Endothelial cell of umbilical vein (primary cell): ENCODE data around the gene ELANE. TPM values are rescaled to one million over a fixed set of nuclear protein-coding genes. Genes with fewer than 3 reads are reported as not detected.

Experiments used
- BruUV-seq: library from RNA; stranded (reverse); fragments of 400-500 nt; replicated peaks from 2 replicates; lab custom pipeline; 2021; lab: Mats Ljungman, UMichigan
- CTCF ChIA-PET: fragments of 300-600, 350-600 bp; sonication (Branson Sonifier 250); formaldehyde crosslinking; loops from one replicate; lab custom pipeline; 2021; ENCODE audit warnings: antibody characterized with exemption, inconsistent platforms; lab: Charles Lee
- POLR2A ChIA-PET: fragments of 300-600, 350-600 bp; sonication (Branson Sonifier 250); formaldehyde crosslinking; loops from one replicate; lab custom pipeline; 2021; ENCODE audit warnings: antibody characterized with exemption, inconsistent platforms; lab: Charles Lee
- DNase-seq: peaks from one replicate; pipeline ENCODE4 v3.0.0-alpha.2; 2011; ENCODE audit warnings: low read depth, low spot score
- FAIRE-seq: peaks from 2 replicates; lab custom pipeline; 2011; peaks lifted over from hg19 to GRCh38; lab: Jason Lieb, UNC
- H2AFZ ChIP-seq: 2 replicates; pipeline ENCODE4 v1.6.0; 2012; ENCODE audit warnings: low read depth, low read length, control low read depth, inconsistent platforms
- H3K27ac ChIP-seq: 2 replicates; pipeline ENCODE4 v1.5.1; 2011; ENCODE audit warnings: low read depth, mild to moderate bottlenecking, control low read depth, low read length, moderate library complexity; ENCODE audit not compliant: insufficient read depth
- H3K27me3 ChIP-seq, 2 experiments: 2 replicates each; pipeline versions ENCODE4 v1.6.0 to v1.6.1; 2011; ENCODE audit warnings: low read length in 2 of 2, mixed read lengths in 1 of 2; ENCODE audit not compliant: control insufficient read depth in 2 of 2, insufficient read depth in 2 of 2
- H3K36me3 ChIP-seq, 2 experiments: 2 replicates in 1 of 2; 3 replicates in 1 of 2; pipeline ENCODE4 v1.5.1; 2011; ENCODE audit warnings: low read length in 2 of 2, mild to moderate bottlenecking in 1 of 2, moderate library complexity in 1 of 2; ENCODE audit not compliant: control insufficient read depth in 2 of 2, insufficient read depth in 2 of 2; ENCODE audit errors: extremely low read depth in 1 of 2
- H3K4me1 ChIP-seq: 3 replicates; pipeline ENCODE4 v1.5.1; 2011; ENCODE audit warnings: mild to moderate bottlenecking, low read length; ENCODE audit not compliant: control insufficient read depth, insufficient read depth; ENCODE audit errors: extremely low read depth
- H3K4me2 ChIP-seq: 2 replicates; pipeline ENCODE4 v1.6.1; 2011; ENCODE audit warnings: low read length, control low read depth, mixed read lengths; ENCODE audit not compliant: insufficient read depth
- H3K4me3 ChIP-seq, 3 experiments: fragments of 200-600 bp in 1 of 3; sonication (generic), shearing (Covaris generic) in 1 of 3; replicated peaks in 1 of 3; 2 replicates each; pipeline ENCODE4 v1.5.1; 2011 to 2016; ENCODE audit warnings: control low read depth in 3 of 3, low read length in 3 of 3, mild to moderate bottlenecking in 2 of 3, inconsistent platforms in 1 of 3, low read depth in 1 of 3, moderate library complexity in 1 of 3; ENCODE audit not compliant: insufficient read depth in 1 of 3
- H3K79me2 ChIP-seq: 2 replicates; pipeline ENCODE4 v1.6.0; 2012; ENCODE audit warnings: low read length, inconsistent platforms; ENCODE audit not compliant: control insufficient read depth, insufficient read depth
- H3K9ac ChIP-seq: replicated peaks from 2 replicates; pipeline ENCODE3; 2011; ENCODE audit warnings: low read length, control low read depth; ENCODE audit not compliant: insufficient read depth; ENCODE audit errors: extremely low read depth
- H3K9me1 ChIP-seq: replicated peaks from 3 replicates; pipeline ENCODE4 v1.6.0; 2011; ENCODE audit warnings: mild to moderate bottlenecking, low read length; ENCODE audit not compliant: control insufficient read depth, insufficient read depth; ENCODE audit errors: extremely low read depth
- H3K9me3 ChIP-seq: replicated peaks from 2 replicates; pipeline ENCODE4 v1.5.1; 2012; ENCODE audit warnings: low read length, inconsistent platforms; ENCODE audit not compliant: control insufficient read depth, insufficient read depth
- H4K20me1 ChIP-seq: replicated peaks from 2 replicates; pipeline ENCODE3; 2011; ENCODE audit warnings: mild to moderate bottlenecking, low read length; ENCODE audit not compliant: control insufficient read depth, insufficient read depth; ENCODE audit errors: extremely low read depth
- EZH2 ChIP-seq: IDR thresholded peaks from 2 replicates; pipeline ENCODE4 v1.6.1; 2012; ENCODE audit warnings: borderline replicate concordance, low read depth, mild to moderate bottlenecking, moderate library complexity, low read length, inconsistent platforms; ENCODE audit not compliant: severe bottlenecking
- FOS ChIP-seq: IDR thresholded peaks from 2 replicates; pipeline ENCODE4 v1.6.1; 2011; ENCODE audit warnings: mild to moderate bottlenecking, low read length, moderate library complexity, borderline replicate concordance; ENCODE audit not compliant: insufficient read depth
- GATA2 ChIP-seq: IDR thresholded peaks from 2 replicates; pipeline ENCODE4 v1.7.0; 2011; ENCODE audit warnings: low read depth, mild to moderate bottlenecking, moderate library complexity, mixed read lengths, low read length; ENCODE audit not compliant: insufficient read length, insufficient read depth
- JUN ChIP-seq: IDR thresholded peaks from 2 replicates; pipeline ENCODE4 v1.6.1; 2011; ENCODE audit warnings: borderline replicate concordance, low read depth; ENCODE audit not compliant: insufficient read length, insufficient read depth
- MYC ChIP-seq: IDR thresholded peaks from one replicate; pipeline ENCODE4 v1.6.1; 2011; ENCODE audit warnings: mild to moderate bottlenecking, low read depth, low read length
- POLR2A ChIP-seq: IDR thresholded peaks from 2 replicates; pipeline ENCODE4 v1.6.1; 2012; ENCODE audit warnings: low read depth, mild to moderate bottlenecking, control low read depth, low read length
- POLR2AphosphoS5 ChIP-seq: IDR thresholded peaks from 2 replicates; pipeline ENCODE4 v1.6.1; 2012; ENCODE audit warnings: low read depth, mild to moderate bottlenecking, control low read depth, low read length, moderate library complexity; ENCODE audit not compliant: insufficient read depth
- dilution Hi-C: fragments of 300-500 bp; cut with MboI; formaldehyde crosslinking; loops from one replicate; pipeline ENCODE4 v1.15.0; 2019; ENCODE audit warnings: low sequenced_read_pairs; ENCODE audit not compliant: extremely low pct_ligation_motif_present
- intact Hi-C: fragments of 100-400 bp; cut with micrococcal nuclease; formaldehyde crosslinking; loops from one replicate; pipeline ENCODE4 v1.10.0; 2022
- polyA plus RNA-seq, 4 experiments: library from polyadenylated mRNA; depleted of rRNA in 3 of 4; stranded (reverse) in 3 of 4; unstranded in 1 of 4; fragments of >200 nt; gene quantifications; 2 replicates each; pipeline versions ENCODE4 v1.2.1 to v1.2.3, GENCODE V29; 2011 to 2012; ENCODE audit warnings: missing spikeins in 1 of 4
- total RNA-seq: library from RNA; stranded (reverse); gene quantifications from 2 replicates; pipeline ENCODE4 v1.2.3, GENCODE V29; 2021
- TF ChIP-seq, protein P1 (sequence below): IDR thresholded peaks from 2 replicates; pipeline ENCODE4 v1.6.1; 2011; ENCODE audit not compliant: insufficient read depth, insufficient read length
- TF ChIP-seq, protein P2 (sequence below), 2 donors: IDR thresholded peaks; 1 replicate in 1 of 2; 2 replicates in 1 of 2; pipeline ENCODE4 v1.5.1; 2011; ENCODE audit warnings: low read length in 2 of 2, mild to moderate bottlenecking in 2 of 2, moderate library complexity in 2 of 2, control low read depth in 1 of 2, inconsistent platforms in 1 of 2, low read depth in 1 of 2; ENCODE audit not compliant: insufficient read depth in 1 of 2; ENCODE audit errors: extremely low read depth in 1 of 2

ELANE gene
- total and polyA plus RNA-seq, 2 donors (not counting 3 experiments of a cell fraction or from before 2014, with no cell fraction given) = not detected

DNA sequence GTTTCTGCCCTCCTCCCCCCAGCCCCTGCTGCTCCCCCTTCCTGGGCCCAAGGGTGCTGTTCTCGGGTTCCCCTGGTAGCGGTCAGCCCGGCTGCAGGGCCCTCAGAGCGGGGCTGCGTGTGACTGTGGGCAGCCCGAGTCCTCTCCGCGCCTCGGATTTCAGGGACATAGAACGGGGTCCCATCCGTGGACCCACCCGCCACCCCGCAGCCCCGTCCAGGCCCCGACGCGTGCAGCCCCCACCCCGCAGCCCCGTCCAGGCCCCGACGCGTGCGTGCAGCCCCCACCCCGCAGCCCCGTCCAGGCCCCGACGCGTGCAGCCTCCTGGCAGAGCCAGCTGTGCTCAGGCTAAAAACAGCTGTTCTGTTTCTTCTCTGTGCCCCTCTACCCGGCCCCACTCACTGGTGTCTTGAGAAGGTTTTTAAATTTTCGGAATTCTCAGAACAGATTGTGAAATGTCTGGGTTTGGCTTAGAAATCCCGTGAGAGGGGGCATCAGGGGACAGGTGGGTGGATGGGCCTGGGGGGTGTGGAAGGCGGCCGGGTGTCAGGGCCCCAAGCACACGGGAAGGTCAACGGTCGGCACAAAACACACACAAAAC is 16.8 kb upstream of the ELANE start:
- no peak for FAIRE-seq

DNA sequence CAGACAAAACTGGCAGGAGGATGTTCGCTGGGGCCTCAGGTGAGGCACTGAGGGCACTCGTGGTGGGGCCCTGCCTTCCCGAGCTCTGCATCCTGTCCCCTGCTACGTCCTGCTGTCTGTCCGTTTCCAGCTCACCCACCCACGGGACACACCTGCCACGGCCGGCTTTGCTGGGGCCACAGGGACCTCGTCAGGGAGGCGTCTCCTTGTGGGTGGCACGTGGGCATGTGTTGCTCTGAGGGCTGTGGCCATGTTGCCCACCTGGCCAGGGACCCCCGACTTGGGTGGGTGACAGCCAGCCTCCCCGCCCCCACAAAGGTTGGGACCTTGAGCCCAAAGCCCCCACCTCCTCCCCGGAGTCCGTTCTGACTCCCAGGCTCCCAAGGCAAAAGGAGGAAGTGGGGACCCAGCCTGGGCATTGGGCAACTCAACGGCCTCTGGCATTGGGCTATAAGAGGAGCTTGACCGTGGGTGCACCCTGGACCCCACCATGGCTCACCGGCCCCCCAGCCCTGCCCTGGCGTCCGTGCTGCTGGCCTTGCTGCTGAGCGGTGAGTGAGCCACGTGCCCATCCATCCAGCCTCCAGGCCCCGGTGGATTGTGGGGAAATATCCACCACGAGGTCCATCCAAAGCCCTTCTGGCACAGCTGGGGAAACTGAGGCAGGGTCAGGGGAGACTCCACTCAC is 11.4 kb upstream of the ELANE start, which contains the start of gene PRTN3:
Gene PRTN3, plus strand, starts transcription at position 481 of the 688 bp plus-strand sequence. Its CDS starts 10 bp downstream, at position 491.
- Histone ChIP-seq H3K27me3 (peaks cover 0 to 6% of the 10 kb centered on the region in 2 experiments), H3K9me1 (no peaks in the 10 kb centered on the region), H3K79me2 (no peaks in the 10 kb centered on the region), H3K36me3 (no peaks in the 10 kb centered on the region), H3K4me3 (no peak within 1 kb of the TSS), H3K27ac (no peak within 1 kb of the TSS), H4K20me1 (no peaks in the 10 kb centered on the region), H2AFZ (no peak within 1 kb of the TSS), H3K9ac (no peak within 1 kb of the TSS), H3K4me2 (no peak within 1 kb of the TSS), H3K9me3 (no peaks in the 10 kb centered on the region), H3K4me1 (no peaks in the 10 kb centered on the region)
- no peak for DNase-seq
- ChIA-PET CTCF (interaction anchor here (0.7 to 1.3 kb wide), 2 partner anchors 22 to 71 kb away, joined by 3 read pairs; no protein-coding TSS in a partner anchor), POLR2A (no interaction called here)
- BruUV-seq = no TSS peak
- FAIRE-seq = no peak
- dilution Hi-C loops = no loop called here
- TF ChIP-seq, protein P1, sequence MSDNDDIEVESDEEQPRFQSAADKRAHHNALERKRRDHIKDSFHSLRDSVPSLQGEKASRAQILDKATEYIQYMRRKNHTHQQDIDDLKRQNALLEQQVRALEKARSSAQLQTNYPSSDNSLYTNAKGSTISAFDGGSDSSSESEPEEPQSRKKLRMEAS = no peak
- TF ChIP-seq GATA2 (no peak), EZH2 (no peak), POLR2AphosphoS5 (no peak), MYC (no peak), JUN (no peak), POLR2A (no peak), FOS (no peak)
- TF ChIP-seq, protein P2, sequence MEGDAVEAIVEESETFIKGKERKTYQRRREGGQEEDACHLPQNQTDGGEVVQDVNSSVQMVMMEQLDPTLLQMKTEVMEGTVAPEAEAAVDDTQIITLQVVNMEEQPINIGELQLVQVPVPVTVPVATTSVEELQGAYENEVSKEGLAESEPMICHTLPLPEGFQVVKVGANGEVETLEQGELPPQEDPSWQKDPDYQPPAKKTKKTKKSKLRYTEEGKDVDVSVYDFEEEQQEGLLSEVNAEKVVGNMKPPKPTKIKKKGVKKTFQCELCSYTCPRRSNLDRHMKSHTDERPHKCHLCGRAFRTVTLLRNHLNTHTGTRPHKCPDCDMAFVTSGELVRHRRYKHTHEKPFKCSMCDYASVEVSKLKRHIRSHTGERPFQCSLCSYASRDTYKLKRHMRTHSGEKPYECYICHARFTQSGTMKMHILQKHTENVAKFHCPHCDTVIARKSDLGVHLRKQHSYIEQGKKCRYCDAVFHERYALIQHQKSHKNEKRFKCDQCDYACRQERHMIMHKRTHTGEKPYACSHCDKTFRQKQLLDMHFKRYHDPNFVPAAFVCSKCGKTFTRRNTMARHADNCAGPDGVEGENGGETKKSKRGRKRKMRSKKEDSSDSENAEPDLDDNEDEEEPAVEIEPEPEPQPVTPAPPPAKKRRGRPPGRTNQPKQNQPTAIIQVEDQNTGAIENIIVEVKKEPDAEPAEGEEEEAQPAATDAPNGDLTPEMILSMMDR (IDR thresholded peaks at IDR 0.05; ENCODE audit: extremely low read depth in 1 of 2, insufficient read depth in 1 of 2, low read depth in 1 of 2, low read length in 2 of 2) = no peak
- intact Hi-C loops = no loop called here

More for the DNA sequence above, 16.8 kb upstream of the ELANE start:
- no peak overlapping the region for H3K4me3 ChIP-seq
- no peaks in the 10 kb centered on the region for H4K20me1 ChIP-seq
- TF ChIP-seq POLR2AphosphoS5 = no peak
- CTCF ChIA-PET = interaction anchor here (0.7 kb wide), 1 partner anchor 127 kb away, joined by 3 read pairs; no protein-coding TSS in a partner anchor
- H3K4me2 ChIP-seq = no peak overlapping the region
- no peaks in the 10 kb centered on the region for H3K79me2 ChIP-seq
- H3K9me3 ChIP-seq = no peaks in the 10 kb centered on the region
- H3K9ac ChIP-seq = no peak overlapping the region
- no peaks in the 10 kb centered on the region for H3K27me3 ChIP-seq
- dilution Hi-C loops = no loop called here
- H3K4me1 ChIP-seq = no peaks in the 10 kb centered on the region
- intact Hi-C loops = no loop called here
- POLR2A ChIA-PET = no interaction called here
- BruUV-seq = no TSS peak
- H3K36me3 ChIP-seq = no peaks in the 10 kb centered on the region
- H2AFZ ChIP-seq = no peak overlapping the region
- H3K27ac ChIP-seq = no peak overlapping the region
- no peaks in the 10 kb centered on the region for H3K9me1 ChIP-seq
- no peak for DNase-seq
